GM10847 (cell line): ENCODE data around the gene ARNT2.

ENCODE experiments used
- POLR2A ChIP-seq: IDR thresholded peaks from 2 replicates; pipeline ENCODE4 v1.6.1; 2011; ENCODE audit not compliant: insufficient read length; ENCODE audit errors: extremely low read depth

ARNT2 gene

GRCh38 chr15:80641384-80641783, 237.2 kb downstream of the ARNT2 start:
- no peak for TF ChIP-seq POLR2A

GRCh38 chr15:80643431-80643951, 239.3 kb downstream of the ARNT2 start:
- TF ChIP-seq POLR2A = no peak

- no peak for TF ChIP-seq POLR2A
These were observed 241.4 kb downstream of the ARNT2 start for GRCh38 chr15:80645494-80646065.
